B cell (primary cell): ENCODE measurements around the gene TDRD6. TPM values are rescaled to one million over a fixed set of nuclear protein-coding genes. Genes with fewer than 3 reads are reported as not detected.

Experiments used
- ATAC-seq: fragments of 200-7000 bp; cut with Tn5 transposase; one replicate; pipeline ENCODE4 v1.10.0; 2021; ENCODE audit warnings: low read depth, mild to moderate bottlenecking, moderate number of reproducible peaks, moderate library complexity
- CTCF ChIA-PET: fragments of 350-600 bp; sonication (Branson Sonifier 250); formaldehyde crosslinking; loops from one replicate; lab custom pipeline; 2021; ENCODE audit warnings: antibody characterized with exemption, inconsistent platforms; lab: Charles Lee
- POLR2A ChIA-PET: fragments of 350-600 bp; sonication (Branson Sonifier 250); formaldehyde crosslinking; loops from one replicate; lab custom pipeline; 2021; ENCODE audit warnings: antibody characterized with exemption; lab: Charles Lee
- DNase-seq: peaks from one replicate; pipeline ENCODE4 v3.0.0; 2013
- H2AFZ ChIP-seq: 2 replicates; pipeline ENCODE4 v1.6.1; 2012; ENCODE audit warnings: mild to moderate bottlenecking, low read depth, low read length; ENCODE audit not compliant: insufficient read depth, poor library complexity, severe bottlenecking
- H3K27ac ChIP-seq, 2 donors: 1 replicate in 1 of 2; 2 replicates in 1 of 2; pipeline ENCODE4 v1.5.1; 2012 to 2013; ENCODE audit warnings: low read length in 2 of 2, mild to moderate bottlenecking in 2 of 2, moderate library complexity in 1 of 2
- H3K27me3 ChIP-seq, 4 experiments: fragments of 200-600 bp in 1 of 4; sonication (generic) in 1 of 4; replicated peaks in 1 of 4; 1 replicate in 2 of 4; 2 replicates in 2 of 4; pipeline versions ENCODE4 v1.6.1 to v1.7.0; 2013 to 2016; ENCODE audit warnings: low read length in 3 of 4, mild to moderate bottlenecking in 2 of 4, mixed read lengths in 1 of 4, moderate library complexity in 1 of 4; ENCODE audit not compliant: insufficient read depth in 4 of 4, control insufficient read depth in 3 of 4; ENCODE audit errors: control extremely low read depth in 1 of 4
- H3K36me3 ChIP-seq, 2 experiments: replicated peaks in 1 of 2; 1 replicate in 1 of 2; 2 replicates in 1 of 2; pipeline versions ENCODE4 v1.6.1 to v1.7.1; 2013; ENCODE audit warnings: low read length in 1 of 2; ENCODE audit not compliant: insufficient read depth in 2 of 2, control insufficient read depth in 1 of 2; ENCODE audit errors: control extremely low read depth in 1 of 2, extremely low read depth in 1 of 2
- H3K4me1 ChIP-seq, 2 donors: fragments of 200-600 bp in 1 of 2; sonication (generic) in 1 of 2; 1 replicate in 1 of 2; 2 replicates in 1 of 2; pipeline versions ENCODE4 v1.5.1 to v1.6.1; 2013 to 2017; ENCODE audit warnings: low read length in 2 of 2; ENCODE audit not compliant: control insufficient read depth in 2 of 2, insufficient read depth in 2 of 2
- H3K4me2 ChIP-seq: replicated peaks from 2 replicates; pipeline ENCODE3; 2012; ENCODE audit warnings: mild to moderate bottlenecking, low read depth, low read length; ENCODE audit not compliant: poor library complexity, severe bottlenecking
- H3K4me3 ChIP-seq, 5 experiments: fragments of 200-600 bp in 1 of 5; sonication (generic) in 1 of 5; 1 replicate in 3 of 5; 2 replicates in 2 of 5; pipeline versions ENCODE4 v1.5.1 to v1.7.0; 2011 to 2016; ENCODE audit warnings: low read length in 4 of 5, mild to moderate bottlenecking in 4 of 5, low read depth in 2 of 5, control low read depth in 1 of 5, moderate library complexity in 1 of 5; ENCODE audit not compliant: insufficient read depth in 1 of 5; ENCODE audit errors: control extremely low read depth in 1 of 5, extremely low read depth in 1 of 5
- H3K79me2 ChIP-seq: fragments of 200-600 bp; sonication (generic); one replicate; pipeline ENCODE4 v1.6.0; 2016; ENCODE audit warnings: low read length; ENCODE audit not compliant: control insufficient read depth, insufficient read depth
- H3K9ac ChIP-seq: fragments of 200-600 bp; sonication (generic); 2 replicates; pipeline ENCODE4 v1.6.1; 2017; ENCODE audit warnings: mild to moderate bottlenecking, low read length, moderate library complexity
- H3K9me3 ChIP-seq, 3 donors: one replicate each; pipeline versions ENCODE4 v1.6.1 to v1.7.1; 2013; ENCODE audit warnings: low read length in 2 of 3; ENCODE audit not compliant: control insufficient read depth in 2 of 3, insufficient read depth in 1 of 3; ENCODE audit errors: control extremely low read depth in 1 of 3
- H4K20me1 ChIP-seq: 2 replicates; pipeline ENCODE4 v1.6.0; 2012; ENCODE audit warnings: mild to moderate bottlenecking, low read length; ENCODE audit not compliant: insufficient read depth, control insufficient read depth, poor library complexity, severe bottlenecking
- H3K27ac Mint-ChIP-seq: one replicate; pipeline ENCODE4 v1.8.0; 2021; ENCODE audit warnings: mixed read lengths
- H3K27me3 Mint-ChIP-seq: one replicate; pipeline ENCODE4 v1.8.0; 2021; ENCODE audit warnings: mixed read lengths
- H3K4me1 Mint-ChIP-seq: one replicate; pipeline ENCODE4 v1.8.0; 2021; ENCODE audit warnings: mixed read lengths
- H3K4me3 Mint-ChIP-seq: one replicate; pipeline ENCODE4 v1.8.0; 2021; ENCODE audit warnings: mixed read lengths
- H3K9me3 Mint-ChIP-seq: one replicate; pipeline ENCODE4 v1.8.0; 2022; ENCODE audit warnings: mixed read lengths; ENCODE audit not compliant: insufficient read depth
- EZH2 ChIP-seq: IDR thresholded peaks from 2 replicates; pipeline ENCODE4 v1.6.1; 2012; ENCODE audit warnings: borderline replicate concordance, low read depth, mild to moderate bottlenecking, moderate library complexity, low read length; ENCODE audit not compliant: insufficient read depth, poor library complexity, severe bottlenecking
- WGBS: methylation state at CpG from one replicate; pipeline ENCODE4 v1.1.5; 2013; ENCODE audit warnings: missing lambda C conversion rate; ENCODE audit not compliant: insufficient coverage; 5-methylcytosine and 5-hydroxymethylcytosine counted together
- intact Hi-C: fragments of 100-400 bp; cut with micrococcal nuclease; formaldehyde crosslinking; loops from one replicate; pipeline ENCODE4 v1.10.0; 2022
- polyA plus RNA-seq: library from polyadenylated mRNA; depleted of rRNA; stranded (reverse); fragments of >200 nt; gene quantifications from 2 replicates; pipeline ENCODE4 v1.2.3, GENCODE V29; 2012
- total RNA-seq, 2 donors: library from RNA; stranded (reverse); fragments of 120-200 nt in 1 of 2; gene quantifications; 1 replicate in 1 of 2; 2 replicates in 1 of 2; pipeline versions ENCODE4 v1.2.3 to v1.2.4, GENCODE V29; 2013 to 2022
- TF ChIP-seq, protein P1 (sequence below): fragments of 200-600 bp; IDR thresholded peaks from one replicate; pipeline ENCODE4 v1.8.0; 2022; ENCODE audit warnings: antibody characterized with exemption, mild to moderate bottlenecking

The TDRD6 gene
- total and polyA plus RNA-seq, 2 donors (not counting 1 experiment from before 2014, with no cell fraction given): 0.01 TPM; not detected in 1

DNA sequence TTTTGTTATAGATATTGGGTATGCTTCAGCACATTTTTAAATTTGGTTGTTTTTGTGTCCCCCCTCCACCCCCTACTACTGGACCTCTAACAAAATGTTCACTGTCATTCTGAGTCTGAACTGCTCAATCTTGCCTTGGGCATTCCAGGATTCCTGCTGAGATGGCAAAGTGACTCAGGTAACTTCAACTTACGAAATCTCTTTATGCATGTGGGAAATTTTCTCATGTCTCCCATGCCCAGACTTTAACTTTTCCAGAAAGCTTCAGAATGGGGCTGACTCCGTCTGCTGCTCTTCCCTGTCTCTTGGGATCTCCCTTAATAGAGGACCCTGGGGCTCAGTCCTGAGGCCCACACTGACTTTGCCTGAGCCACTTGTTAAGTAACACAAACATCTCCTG lies 49.0 kb upstream of the TDRD6 start:
- no peak for TF ChIP-seq EZH2
- TF ChIP-seq, protein P1, sequence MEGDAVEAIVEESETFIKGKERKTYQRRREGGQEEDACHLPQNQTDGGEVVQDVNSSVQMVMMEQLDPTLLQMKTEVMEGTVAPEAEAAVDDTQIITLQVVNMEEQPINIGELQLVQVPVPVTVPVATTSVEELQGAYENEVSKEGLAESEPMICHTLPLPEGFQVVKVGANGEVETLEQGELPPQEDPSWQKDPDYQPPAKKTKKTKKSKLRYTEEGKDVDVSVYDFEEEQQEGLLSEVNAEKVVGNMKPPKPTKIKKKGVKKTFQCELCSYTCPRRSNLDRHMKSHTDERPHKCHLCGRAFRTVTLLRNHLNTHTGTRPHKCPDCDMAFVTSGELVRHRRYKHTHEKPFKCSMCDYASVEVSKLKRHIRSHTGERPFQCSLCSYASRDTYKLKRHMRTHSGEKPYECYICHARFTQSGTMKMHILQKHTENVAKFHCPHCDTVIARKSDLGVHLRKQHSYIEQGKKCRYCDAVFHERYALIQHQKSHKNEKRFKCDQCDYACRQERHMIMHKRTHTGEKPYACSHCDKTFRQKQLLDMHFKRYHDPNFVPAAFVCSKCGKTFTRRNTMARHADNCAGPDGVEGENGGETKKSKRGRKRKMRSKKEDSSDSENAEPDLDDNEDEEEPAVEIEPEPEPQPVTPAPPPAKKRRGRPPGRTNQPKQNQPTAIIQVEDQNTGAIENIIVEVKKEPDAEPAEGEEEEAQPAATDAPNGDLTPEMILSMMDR: no peak
- intact Hi-C loops: no loop called here
- Histone ChIP-seq H2AFZ (no peak overlapping the region), H3K9ac (no peak overlapping the region), H3K36me3 (no peaks in the 10 kb centered on the region), H3K4me3 (no peak overlapping the region), H3K27ac (no peak overlapping the region), H3K27me3 (peaks cover 0 to 14% (median 8%) of the 10 kb centered on the region in 4 experiments), H3K4me2 (no peak overlapping the region), H3K4me1 (peaks cover 0 to 4% of the 10 kb centered on the region in 2 donors), H4K20me1 (no peaks in the 10 kb centered on the region), H3K9me3 (no peaks in the 10 kb centered on the region), H3K79me2 (no peaks in the 10 kb centered on the region)
- ChIA-PET POLR2A (no interaction called here), CTCF (interaction anchor here (0.9 kb wide), 1 partner anchor 11 kb away, joined by 3 read pairs; no protein-coding TSS in a partner anchor)
- H3K4me3 Mint-ChIP-seq: no peak overlapping the region
- H3K4me1 Mint-ChIP-seq: peaks cover 5% of the 10 kb centered on the region
- no peak overlapping the region for H3K27ac Mint-ChIP-seq
- DNase-seq: no peak
- 88% methylated on average over 2 of the region's 2 CpGs for WGBS
- no peaks in the 10 kb centered on the region for H3K9me3 Mint-ChIP-seq
- peaks cover 28% of the 10 kb centered on the region for H3K27me3 Mint-ChIP-seq
- ATAC-seq: no peak

DNA sequence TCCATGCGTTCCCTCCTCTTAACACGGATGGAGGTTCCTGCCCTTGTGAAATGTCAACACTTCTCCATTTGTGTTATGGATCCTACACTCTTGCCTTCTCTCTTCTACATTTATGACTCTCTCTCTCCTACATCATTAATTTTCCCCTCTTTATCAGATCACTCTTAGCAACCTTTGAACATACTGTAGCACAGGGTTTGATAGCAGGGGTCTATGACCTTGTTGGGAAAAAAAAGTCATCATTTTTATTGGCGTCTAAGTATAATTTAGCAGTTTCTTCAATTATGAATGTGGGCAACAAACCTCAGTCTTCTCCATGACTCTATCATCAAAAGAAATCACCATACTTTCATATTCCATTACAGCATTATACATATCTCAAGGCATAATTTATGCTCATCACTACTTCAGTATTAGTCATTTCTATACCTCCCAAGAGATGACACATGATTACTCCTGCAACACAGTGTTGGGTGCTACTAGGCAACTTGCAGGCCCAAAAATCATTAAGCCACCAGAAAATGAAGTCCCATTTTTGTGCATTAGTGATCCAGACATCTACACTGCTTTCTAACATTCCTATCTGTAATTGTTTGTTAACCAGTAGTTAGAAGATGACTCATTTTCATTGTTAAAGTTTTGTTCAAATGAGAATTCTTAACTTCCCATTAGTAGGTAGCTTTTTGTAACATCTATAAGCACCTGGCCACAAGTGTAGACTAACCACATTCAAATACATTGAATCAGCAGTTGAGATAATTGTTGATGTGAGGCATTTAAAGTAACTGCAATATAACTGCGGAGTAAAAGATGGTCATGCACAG lies 44.5 kb upstream of the TDRD6 start:
- H3K4me1 ChIP-seq: no peaks in the 10 kb centered on the region
- no peak overlapping the region for H2AFZ ChIP-seq
- peaks cover 18% of the 10 kb centered on the region for H3K27me3 Mint-ChIP-seq
- POLR2A ChIA-PET: no interaction called here
- H4K20me1 ChIP-seq: no peaks in the 10 kb centered on the region
- no peak overlapping the region for H3K27ac ChIP-seq
- H3K4me3 ChIP-seq: no peak overlapping the region
- CTCF ChIA-PET: no interaction called here
- no peak overlapping the region for H3K9ac ChIP-seq
- H3K4me2 ChIP-seq: no peak overlapping the region
- TF ChIP-seq EZH2: no peak
- TF ChIP-seq, protein P1: no peak
- DNase-seq: no peak
- WGBS: 89% methylated on average over 2 of the region's 4 CpGs
- no peak overlapping the region for H3K27ac Mint-ChIP-seq
- no peaks in the 10 kb centered on the region for H3K79me2 ChIP-seq
- no peak for ATAC-seq
- H3K4me1 Mint-ChIP-seq: no peaks in the 10 kb centered on the region
- H3K9me3 Mint-ChIP-seq: peaks cover 2% of the 10 kb centered on the region
- H3K27me3 ChIP-seq: peaks cover 0 to 6% (median 2%) of the 10 kb centered on the region in 4 experiments
- H3K9me3 ChIP-seq: no peaks in the 10 kb centered on the region
- H3K4me3 Mint-ChIP-seq: no peak overlapping the region
- intact Hi-C loops: no loop called here
- no peaks in the 10 kb centered on the region for H3K36me3 ChIP-seq
